HG03060 (cell line): Measurements from ENCODE around the gene RYR2.

Experiments
- ATAC-seq: cut with Tn5 transposase; IDR thresholded peaks from one replicate; pipeline ENCODE4 v1.9.1; 2021; ENCODE audit warnings: low read depth, moderate number of reproducible peaks; ENCODE audit not compliant: unreplicated experiment

The RYR2 gene

GRCh38 chr1:237749122-237749521 lies 707.1 kb downstream of the RYR2 start:
- no peak for ATAC-seq

GRCh38 chr1:237751090-237751489 lies 709.1 kb downstream of the RYR2 start:
- no peak for ATAC-seq

- no peak for ATAC-seq
Observed at GRCh38 chr1:237754627-237755026, 712.6 kb downstream of the RYR2 start.

GRCh38 chr1:237756304-237756967 lies 714.5 kb downstream of the RYR2 start:
- no peak for ATAC-seq

- no peak for ATAC-seq
Observed at GRCh38 chr1:237759377-237759776, 717.4 kb downstream of the RYR2 start.

GRCh38 chr1:237760951-237761350 lies 719.0 kb downstream of the RYR2 start:
- ATAC-seq: no peak

- ATAC-seq: no peak
Observed at GRCh38 chr1:237763137-237763536, 721.2 kb downstream of the RYR2 start.

- ATAC-seq: no peak
Observed at GRCh38 chr1:237763751-237764150, 721.8 kb downstream of the RYR2 start.

- ATAC-seq: no peak
Observed at GRCh38 chr1:237769916-237770315, 727.9 kb downstream of the RYR2 start.

GRCh38 chr1:237772009-237772408 lies 730.0 kb downstream of the RYR2 start:
- no peak for ATAC-seq

GRCh38 chr1:237774246-237774645 lies 732.3 kb downstream of the RYR2 start:
- ATAC-seq: no peak

GRCh38 chr1:237779356-237779755 lies 737.4 kb downstream of the RYR2 start:
- no peak for ATAC-seq

GRCh38 chr1:237786066-237786719 lies 744.2 kb downstream of the RYR2 start:
- no peak for ATAC-seq

GRCh38 chr1:237788069-237788468 lies 746.1 kb downstream of the RYR2 start:
- ATAC-seq: no peak

GRCh38 chr1:237789619-237790018 lies 747.6 kb downstream of the RYR2 start:
- ATAC-seq: no peak

- no peak for ATAC-seq
Observed at GRCh38 chr1:237791592-237791991, 749.6 kb downstream of the RYR2 start.

- no peak for ATAC-seq
Observed at GRCh38 chr1:237792149-237792548, 750.2 kb downstream of the RYR2 start.

GRCh38 chr1:237792726-237793125 lies 750.7 kb downstream of the RYR2 start:
- no peak for ATAC-seq

- ATAC-seq: no peak
Observed at GRCh38 chr1:237794071-237794470, 752.1 kb downstream of the RYR2 start.

- ATAC-seq: no peak
Observed at GRCh38 chr1:237795558-237795957, 753.6 kb downstream of the RYR2 start.

- ATAC-seq: peak; percentile 100
Observed at GRCh38 chr1:237799762-237800474, 757.9 kb downstream of the RYR2 start.

GRCh38 chr1:237804516-237804915 lies 762.5 kb downstream of the RYR2 start:
- no peak for ATAC-seq
